ENCODE results near the gene FAM76B. TPM values are rescaled to one million over a fixed set of nuclear protein-coding genes. Genes with fewer than 3 reads are reported as not detected.
"Not testable (repeated sequence)": the region's sequence is repeated elsewhere in the genome, so short reads cannot be mapped to it uniquely, and the experiment has no call there.

FAM76B gene
- 10 to 100 TPM; 35.4 to 37.8 TPM for total RNA-seq

- ChIA-PET POLR2A (interaction anchor here (0.6 to 2.9 kb wide), 10 partner anchors 49 to 816 kb away, joined by 3 to 14 read pairs (median 4); partner anchors contain the start of genes CCDC82, JRKL, KDM4D and MAML2), CTCF (interaction anchor here (1.5 kb wide), 1 partner anchor 600 kb away, joined by 4 read pairs; the partner anchor contains the start of genes CCDC82 and JRKL)
Measured at GRCh38 chr11:95789506-95790122, at the start of gene FAM76B. Gene FAM76B, minus strand, starts transcription at chr11:95789782. Its CDS starts 304 bp downstream, at chr11:95789478.

- ChIA-PET POLR2A (no interaction called here), CTCF (interaction anchor here (0.7 to 2.0 kb wide), 6 partner anchors 12 to 558 kb away, joined by 3 to 5 read pairs (median 4); no protein-coding TSS in a partner anchor)
Measured at GRCh38 chr11:95835768-95836488, 46.3 kb upstream of the FAM76B start.

GRCh38 chr11:95835351-95835750 is 45.8 kb upstream of the FAM76B start:
- ChIA-PET CTCF (interaction anchor here (0.7 to 2.0 kb wide), 5 partner anchors 12 to 559 kb away, joined by 3 to 5 read pairs (median 4); no protein-coding TSS in a partner anchor), POLR2A (no interaction called here)

- ChIA-PET POLR2A (no interaction called here), CTCF (no interaction called here)
Measured at GRCh38 chr11:95833378-95833777, 43.8 kb upstream of the FAM76B start.

- POLR2A ChIA-PET, result no interaction called here
- CTCF ChIA-PET, result no interaction called here
Measured at GRCh38 chr11:95832763-95833162, 43.2 kb upstream of the FAM76B start.

- ChIA-PET CTCF (no interaction called here), POLR2A (no interaction called here)
Measured at GRCh38 chr11:95831198-95831883, 41.8 kb upstream of the FAM76B start.

- CTCF ChIA-PET, result no interaction called here
- POLR2A ChIA-PET, result interaction anchor here (0.5 kb wide), 1 partner anchor 31 kb away, joined by 3 read pairs; no protein-coding TSS in a partner anchor
Measured at GRCh38 chr11:95829580-95830259, 40.1 kb upstream of the FAM76B start.

GRCh38 chr11:95827696-95828095 is 38.1 kb upstream of the FAM76B start:
- ChIA-PET POLR2A (no interaction called here), CTCF (interaction anchor here (0.6 kb wide), 1 partner anchor 18 kb away, joined by 3 read pairs; no protein-coding TSS in a partner anchor)

- CTCF ChIA-PET, result no interaction called here
- POLR2A ChIA-PET, result no interaction called here
Measured at GRCh38 chr11:95821640-95822039, 32.1 kb upstream of the FAM76B start.

- POLR2A ChIA-PET, result no interaction called here
- CTCF ChIA-PET, result no interaction called here
Measured at GRCh38 chr11:95816037-95816436, 26.5 kb upstream of the FAM76B start.

GRCh38 chr11:95811052-95811451 is 21.5 kb upstream of the FAM76B start:
- CTCF ChIA-PET, POLR2A ChIA-PET: not testable (repeated sequence)

- POLR2A ChIA-PET, CTCF ChIA-PET: not testable (repeated sequence)
Measured at GRCh38 chr11:95806464-95806863, 16.9 kb upstream of the FAM76B start.

- CTCF ChIA-PET, result no interaction called here
- POLR2A ChIA-PET, result no interaction called here
Measured at GRCh38 chr11:95805869-95806268, 16.3 kb upstream of the FAM76B start.

GRCh38 chr11:95803973-95804372 is 14.4 kb upstream of the FAM76B start:
- POLR2A ChIA-PET, result no interaction called here

GRCh38 chr11:95802806-95803205 is 13.2 kb upstream of the FAM76B start:
- ChIA-PET POLR2A (no interaction called here), CTCF (interaction anchor here (0.7 kb wide), 1 partner anchor 623 kb away, joined by 4 read pairs; no protein-coding TSS in a partner anchor)

More at GRCh38 chr11:95803973-95804372, 14.4 kb upstream of the FAM76B start:
- CTCF ChIA-PET, result no interaction called here

- ChIA-PET POLR2A (no interaction called here), CTCF (no interaction called here)
Measured at GRCh38 chr11:95800438-95800837, 10.9 kb upstream of the FAM76B start.

GRCh38 chr11:95799546-95799945 is 10.0 kb upstream of the FAM76B start:
- CTCF ChIA-PET, result no interaction called here
- POLR2A ChIA-PET, result interaction anchor here (0.6 kb wide), 1 partner anchor 156 kb away, joined by 3 read pairs; no protein-coding TSS in a partner anchor

- ChIA-PET POLR2A (interaction anchor here (0.6 kb wide), 1 partner anchor 47 kb away, joined by 4 read pairs; no protein-coding TSS in a partner anchor), CTCF (no interaction called here)
Measured at GRCh38 chr11:95796501-95796900, 6.9 kb upstream of the FAM76B start.

- CTCF ChIA-PET, result no interaction called here
- POLR2A ChIA-PET, result interaction anchor here (0.6 kb wide), 1 partner anchor 47 kb away, joined by 4 read pairs; no protein-coding TSS in a partner anchor
Measured at GRCh38 chr11:95795627-95796295, 6.2 kb upstream of the FAM76B start.

Measured in activated CD8-positive, alpha-beta memory T cell treated with anti-CD3 and anti-CD28 coated beads for 36 hours (primary cell).